Stomach (tissue), 4 donors: ENCODE data around the gene PRR27.

ENCODE experiments used
- CTCF ChIP-seq, 7 experiments: fragments of 450-650 bp in 4 of 7; fragments of 200-600 bp in 3 of 7; sonication (generic) in 3 of 7; IDR thresholded peaks; one replicate each; pipeline ENCODE4 v1.5.1; 2016 to 2019; ENCODE audit warnings: antibody characterized with exemption in 7 of 7, control low read depth in 2 of 7, mild to moderate bottlenecking in 1 of 7
- EP300 ChIP-seq: sonication (generic); formaldehyde crosslinking; IDR thresholded peaks from one replicate; pipeline ENCODE4 v1.6.1; 2017; ENCODE audit warnings: antibody characterized with exemption
- POLR2A ChIP-seq, 4 donors: fragments of 450-650 bp; IDR thresholded peaks; one replicate each; pipeline ENCODE4 v1.6.1; 2016; ENCODE audit warnings: antibody characterized with exemption in 4 of 4, control low read depth in 2 of 4, mild to moderate bottlenecking in 1 of 4, moderate library complexity in 1 of 4

- TF ChIP-seq CTCF (IDR thresholded peaks at IDR 0.05) (no peak), POLR2A (IDR thresholded peaks at IDR 0.05) (no peak), EP300 (no peak)
Observed at GRCh38 chr4:70177090-70177489, 23.1 kb downstream of the PRR27 start.
